ENCODE data around the gene ACAN. TPM values are rescaled to one million over a fixed set of nuclear protein-coding genes. Genes with fewer than 3 reads are reported as not detected.

ACAN gene
- total RNA-seq, 1 donor from 2014 or later = 176 TPM

GRCh38 chr15:88813960-88814359 is 10.7 kb downstream of the ACAN start:
- Mint-ChIP-seq H3K9me3 (ENCODE audit: low read depth) (no peaks in the 10 kb centered on the region), H3K27me3 (ENCODE audit: low read depth) (no peaks in the 10 kb centered on the region), H3K36me3 (ENCODE audit: low read depth) (peaks cover 16% of the 10 kb centered on the region), H3K27ac (ENCODE audit: unreplicated experiment) (no peak overlapping the region), H3K4me1 (ENCODE audit: low read depth) (peaks cover 17% of the 10 kb centered on the region), H3K4me3 (ENCODE audit: unreplicated experiment) (no peak overlapping the region)
- no peak for DNase-seq (ENCODE audit: low spot score)
- no peak for TF ChIP-seq CTCF (IDR thresholded peaks at IDR 0.05)

GRCh38 chr15:88814393-88814792 is 11.2 kb downstream of the ACAN start:
- DNase-seq (ENCODE audit: low spot score) = no peak
- Mint-ChIP-seq H3K4me3 (ENCODE audit: unreplicated experiment) (no peak overlapping the region), H3K27me3 (ENCODE audit: low read depth) (no peaks in the 10 kb centered on the region), H3K9me3 (ENCODE audit: low read depth) (no peaks in the 10 kb centered on the region), H3K27ac (ENCODE audit: unreplicated experiment) (no peak overlapping the region), H3K36me3 (ENCODE audit: low read depth) (peaks cover 16% of the 10 kb centered on the region), H3K4me1 (ENCODE audit: low read depth) (peaks cover 17% of the 10 kb centered on the region)
- TF ChIP-seq CTCF (IDR thresholded peaks at IDR 0.05) = no peak

- no peak overlapping the region for H3K27ac Mint-ChIP-seq (ENCODE audit: unreplicated experiment)
These were observed 15.7 kb downstream of the ACAN start for GRCh38 chr15:88818920-88819319.

GRCh38 chr15:88821993-88822392 is 18.8 kb downstream of the ACAN start:
- Mint-ChIP-seq H3K36me3 (ENCODE audit: low read depth) (peaks cover 6% of the 10 kb centered on the region), H3K27ac (ENCODE audit: unreplicated experiment) (no peak overlapping the region), H3K9me3 (ENCODE audit: low read depth) (no peaks in the 10 kb centered on the region), H3K27me3 (ENCODE audit: low read depth) (no peaks in the 10 kb centered on the region), H3K4me1 (ENCODE audit: low read depth) (peaks cover 6% of the 10 kb centered on the region), H3K4me3 (ENCODE audit: unreplicated experiment) (no peak overlapping the region)
- DNase-seq (ENCODE audit: low spot score) = no peak
- no peak for TF ChIP-seq CTCF (IDR thresholded peaks at IDR 0.05)

More at GRCh38 chr15:88818920-88819319, 15.7 kb downstream of the ACAN start:
- TF ChIP-seq CTCF (IDR thresholded peaks at IDR 0.05) = no peak
- peaks cover 10% of the 10 kb centered on the region for H3K36me3 Mint-ChIP-seq (ENCODE audit: low read depth)
- DNase-seq (ENCODE audit: low spot score) = no peak
- no peaks in the 10 kb centered on the region for H3K9me3 Mint-ChIP-seq (ENCODE audit: low read depth)
- H3K27me3 Mint-ChIP-seq (ENCODE audit: low read depth) = no peaks in the 10 kb centered on the region
- H3K4me3 Mint-ChIP-seq (ENCODE audit: unreplicated experiment) = no peak overlapping the region
- no peaks in the 10 kb centered on the region for H3K4me1 Mint-ChIP-seq (ENCODE audit: low read depth)

- peaks cover 50% of the 10 kb centered on the region for H3K4me1 Mint-ChIP-seq (ENCODE audit: low read depth)
- H3K27me3 Mint-ChIP-seq (ENCODE audit: low read depth) = no peaks in the 10 kb centered on the region
- no peak for DNase-seq (ENCODE audit: low spot score)
- H3K27ac Mint-ChIP-seq (ENCODE audit: unreplicated experiment) = peak overlapping the region; percentile 0
- TF ChIP-seq CTCF (IDR thresholded peaks at IDR 0.05) = no peak
- H3K4me3 Mint-ChIP-seq (ENCODE audit: unreplicated experiment) = no peak overlapping the region
- no peaks in the 10 kb centered on the region for H3K36me3 Mint-ChIP-seq (ENCODE audit: low read depth)
- no peaks in the 10 kb centered on the region for H3K9me3 Mint-ChIP-seq (ENCODE audit: low read depth)
These were observed 25.6 kb downstream of the ACAN start for GRCh38 chr15:88828791-88829190.
